Measurements from ENCODE around the gene HDAC1. TPM values are rescaled to one million over a fixed set of nuclear protein-coding genes. Genes with fewer than 3 reads are reported as not detected.

Gene HDAC1
- total RNA-seq, 2 experiments from 2014 or later = 136 to 139 TPM

DNA sequence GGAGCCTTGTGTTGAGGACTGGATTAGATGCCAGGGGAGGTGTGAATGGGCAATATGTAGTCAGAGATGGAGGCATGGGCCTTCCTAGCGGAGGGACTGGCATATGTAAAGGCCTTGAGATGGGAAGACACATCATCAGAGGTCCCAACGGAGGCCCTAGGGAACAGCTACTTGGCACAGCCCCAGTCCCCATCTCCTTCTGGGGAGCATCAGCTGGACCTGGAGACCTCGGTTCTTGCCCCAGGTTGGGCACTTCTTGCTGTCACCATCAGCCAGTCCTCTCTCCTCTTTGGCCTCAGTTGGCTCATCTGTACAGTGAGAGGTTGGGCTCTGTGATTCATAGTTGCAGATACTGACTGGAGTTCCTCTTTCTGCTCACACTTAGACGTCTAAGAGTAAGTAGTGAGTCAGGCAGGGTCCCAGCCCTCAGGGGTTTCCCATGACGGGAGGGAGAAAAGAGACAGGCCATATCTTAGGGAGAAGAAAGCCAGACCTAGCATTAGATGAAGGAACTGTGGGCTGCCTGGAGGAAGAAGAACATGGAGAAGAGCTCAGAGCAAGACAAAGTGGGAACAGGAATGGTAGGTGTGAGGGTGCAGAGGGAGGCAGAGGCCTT, 47.6 kb downstream of the HDAC1 start:
- peak; percentile 75 for DNase-seq
- no peaks in the 10 kb centered on the region for H3K27me3 Mint-ChIP-seq
- peaks cover 39% of the 10 kb centered on the region for H3K4me1 Mint-ChIP-seq (ENCODE audit: low read depth)
- no peaks in the 10 kb centered on the region for H3K36me3 Mint-ChIP-seq
- no peaks in the 10 kb centered on the region for H3K9me3 Mint-ChIP-seq
- H3K4me3 Mint-ChIP-seq = no peak overlapping the region
- POLR2A ChIA-PET = interaction anchor here (1.0 kb wide), 1 partner anchor 11 kb away, joined by 3 read pairs; no protein-coding TSS in a partner anchor
- H3K27ac Mint-ChIP-seq = no peak overlapping the region
- CTCF ChIA-PET = no interaction called here
- intact Hi-C loops (cut with micrococcal nuclease) = loop anchor here (1.0 to 5.0 kb wide), 6 partner anchors 12 to 402 kb away; partner anchors contain the start of genes BSDC1, HDAC1, PTP4A2 and RBBP4

DNA sequence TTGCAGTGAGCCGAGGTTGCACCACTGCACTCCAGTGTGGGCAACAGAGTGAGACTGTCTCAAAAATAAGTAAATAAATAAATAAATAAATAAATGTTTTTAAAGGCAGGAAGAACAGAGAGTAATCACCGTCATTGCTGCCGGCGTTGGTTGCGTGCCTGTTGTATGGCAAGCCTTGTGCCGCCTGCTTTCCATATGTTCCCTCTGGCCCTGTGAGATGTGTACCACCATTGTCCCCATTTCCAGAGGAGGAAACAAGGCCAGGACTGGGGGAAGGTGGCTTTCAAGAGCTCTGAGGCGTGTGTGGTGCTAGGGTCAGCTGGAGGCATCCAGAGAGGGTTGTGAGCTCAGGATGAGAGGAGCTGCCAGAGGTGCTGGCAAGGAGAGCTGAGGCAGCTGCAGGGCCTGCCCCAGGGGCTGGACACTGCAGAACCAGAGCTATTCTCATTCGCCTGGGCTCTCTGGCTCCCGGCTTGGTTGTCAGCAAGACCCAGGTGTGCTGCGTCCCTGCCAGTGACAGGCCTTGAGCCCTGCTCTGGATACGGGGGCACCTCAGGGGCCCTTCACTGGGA, 49.4 kb downstream of the HDAC1 start:
- ChIA-PET POLR2A (no interaction called here), CTCF (interaction anchor here (0.7 kb wide), 1 partner anchor 126 kb away, joined by 3 read pairs; no protein-coding TSS in a partner anchor)
- intact Hi-C loops (cut with micrococcal nuclease) = no loop called here
- Mint-ChIP-seq H3K27ac (no peak overlapping the region), H3K9me3 (no peaks in the 10 kb centered on the region), H3K27me3 (no peaks in the 10 kb centered on the region), H3K36me3 (no peaks in the 10 kb centered on the region), H3K4me1 (ENCODE audit: low read depth) (peaks cover 48% of the 10 kb centered on the region), H3K4me3 (no peak overlapping the region)
- DNase-seq = no peak

DNA sequence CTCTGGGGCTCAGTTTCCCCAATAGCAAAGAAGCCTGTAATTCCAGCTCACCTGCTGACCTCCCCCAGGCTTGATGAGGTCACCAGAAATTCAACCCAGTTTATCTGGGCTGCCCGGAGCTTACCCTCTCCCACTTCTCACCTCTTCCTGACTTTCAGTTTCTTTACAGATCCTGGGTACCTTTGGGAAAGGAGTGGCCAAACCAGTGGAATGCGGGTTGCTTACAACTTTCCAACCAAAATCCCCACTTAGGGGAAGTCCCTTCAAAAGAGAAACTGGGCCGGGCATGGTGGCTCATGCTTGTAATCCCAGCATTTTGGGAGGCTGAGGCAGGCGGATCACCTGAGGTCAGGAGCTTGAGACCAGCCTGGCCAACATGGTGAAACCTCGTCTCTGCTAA, 50.1 kb downstream of the HDAC1 start:
- H3K9me3 Mint-ChIP-seq = no peaks in the 10 kb centered on the region
- DNase-seq = no peak
- ChIA-PET POLR2A (no interaction called here), CTCF (interaction anchor here (0.7 to 1.4 kb wide), 2 partner anchors 13 to 127 kb away, joined by 3 read pairs; no protein-coding TSS in a partner anchor)
- H3K36me3 Mint-ChIP-seq = no peaks in the 10 kb centered on the region
- H3K27me3 Mint-ChIP-seq = no peaks in the 10 kb centered on the region
- peaks cover 48% of the 10 kb centered on the region for H3K4me1 Mint-ChIP-seq (ENCODE audit: low read depth)
- no peak overlapping the region for H3K27ac Mint-ChIP-seq
- intact Hi-C loops (cut with micrococcal nuclease) = no loop called here
- H3K4me3 Mint-ChIP-seq = no peak overlapping the region

DNA sequence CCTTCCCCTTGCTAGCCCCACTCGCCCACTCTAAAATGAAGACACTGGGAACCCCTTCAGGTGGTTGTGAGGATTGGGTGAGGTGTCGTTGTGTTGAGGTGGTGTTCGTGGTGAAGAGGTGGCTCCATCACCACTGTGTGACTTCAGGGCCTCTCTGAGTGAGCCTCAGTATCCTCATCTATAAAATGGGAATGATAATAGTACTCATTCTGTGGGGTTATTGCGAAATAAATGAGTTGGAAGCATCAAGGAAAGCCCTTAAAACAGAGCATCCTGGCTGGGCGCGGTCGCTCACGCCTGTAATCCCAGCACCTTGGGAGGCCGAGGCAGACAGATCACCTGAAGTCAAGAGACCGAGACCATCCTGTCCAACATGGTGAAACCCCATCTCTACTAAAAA, 50.8 kb downstream of the HDAC1 start:
- ChIA-PET CTCF (interaction anchor here (1.4 kb wide), 1 partner anchor 13 kb away, joined by 3 read pairs; no protein-coding TSS in a partner anchor), POLR2A (no interaction called here)
- peaks cover 40% of the 10 kb centered on the region for H3K4me1 Mint-ChIP-seq (ENCODE audit: low read depth)
- H3K36me3 Mint-ChIP-seq = no peaks in the 10 kb centered on the region
- no peak overlapping the region for H3K27ac Mint-ChIP-seq
- DNase-seq = no peak
- H3K27me3 Mint-ChIP-seq = no peaks in the 10 kb centered on the region
- no peak overlapping the region for H3K4me3 Mint-ChIP-seq
- intact Hi-C loops (cut with micrococcal nuclease) = no loop called here
- no peaks in the 10 kb centered on the region for H3K9me3 Mint-ChIP-seq

DNA sequence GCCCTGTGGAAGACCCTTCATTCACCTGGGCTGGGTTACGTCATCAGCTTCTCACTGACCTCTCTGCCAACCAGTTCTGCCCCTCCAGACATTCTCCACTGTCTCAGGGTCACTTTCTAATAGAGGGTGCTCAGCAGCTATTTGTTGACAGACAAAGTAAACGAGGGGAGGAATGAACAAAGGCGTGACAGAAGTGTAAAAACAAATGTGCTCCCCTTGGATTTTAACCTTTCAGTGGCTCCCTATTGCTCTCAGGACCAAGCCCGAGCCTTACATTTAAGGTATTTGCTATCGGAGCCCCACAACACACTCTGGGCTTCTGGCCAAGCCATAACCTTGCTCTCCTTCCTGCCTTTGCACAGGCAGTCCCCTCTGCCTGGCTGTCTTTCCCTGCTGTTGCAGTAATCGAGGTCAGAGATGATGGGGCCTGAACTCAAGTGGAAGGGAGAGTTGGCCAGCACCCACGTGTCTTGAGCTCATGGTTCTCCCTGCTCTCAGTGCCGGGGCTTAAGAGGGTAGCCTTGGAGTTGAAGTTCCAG, 53.5 kb downstream of the HDAC1 start:
- Mint-ChIP-seq H3K4me3 (no peak overlapping the region), H3K27me3 (no peaks in the 10 kb centered on the region), H3K9me3 (peaks cover under 1% of the 10 kb centered on the region), H3K27ac (no peak overlapping the region), H3K4me1 (ENCODE audit: low read depth) (peaks cover 41% of the 10 kb centered on the region), H3K36me3 (no peaks in the 10 kb centered on the region)
- intact Hi-C loops (cut with micrococcal nuclease) = no loop called here
- DNase-seq = no peak
- POLR2A ChIA-PET = interaction anchor here (0.7 to 0.9 kb wide), 2 partner anchors 54 to 331 kb away, joined by 3 to 9 read pairs; partner anchors contain the start of gene HDAC1
- CTCF ChIA-PET = interaction anchor here (1.1 to 1.7 kb wide), 2 partner anchors 56 to 129 kb away, joined by 3 to 6 read pairs; no protein-coding TSS in a partner anchor

DNA sequence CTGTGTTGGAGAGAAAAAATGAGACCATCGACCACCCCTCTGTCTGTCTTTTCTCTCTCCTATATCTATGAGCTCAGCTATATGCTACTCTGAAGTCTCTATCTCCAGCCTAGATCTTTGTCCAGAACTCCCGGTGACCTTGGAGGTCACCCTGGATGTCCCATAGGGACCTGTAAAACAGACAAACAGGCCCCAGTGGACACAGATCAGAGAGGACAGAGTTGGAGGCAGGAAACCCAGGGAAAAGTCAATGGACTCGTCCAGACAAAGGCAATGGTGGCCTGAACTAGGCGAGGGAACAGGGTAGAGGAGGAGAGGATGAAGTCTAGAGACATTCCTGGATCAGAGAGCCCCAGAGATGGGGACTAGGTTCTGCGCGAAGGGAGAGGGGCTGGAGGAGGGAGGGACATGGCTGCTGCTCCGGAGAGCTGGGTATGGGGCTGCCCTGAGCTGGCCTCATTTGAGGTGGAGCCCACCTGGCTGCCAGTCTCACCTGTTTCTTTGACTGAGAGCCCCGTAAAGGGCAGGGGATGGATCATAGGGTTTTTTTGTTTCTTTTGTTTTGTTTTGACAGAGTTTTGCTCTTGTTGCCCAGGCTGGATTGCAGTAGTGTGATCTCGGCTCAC, 54.8 kb downstream of the HDAC1 start:
- no peak overlapping the region for H3K27ac Mint-ChIP-seq
- H3K9me3 Mint-ChIP-seq = peaks cover 4% of the 10 kb centered on the region
- no peaks in the 10 kb centered on the region for H3K36me3 Mint-ChIP-seq
- ChIA-PET POLR2A (interaction anchor here (1.7 kb wide), 1 partner anchor 11 kb away, joined by 5 read pairs; the partner anchor contains the start of gene MARCKSL1), CTCF (interaction anchor here (0.8 to 1.7 kb wide), 2 partner anchors 9 to 11 kb away, joined by 3 to 5 read pairs; partner anchors contain the start of gene MARCKSL1)
- intact Hi-C loops (cut with micrococcal nuclease) = no loop called here
- peaks cover 49% of the 10 kb centered on the region for H3K4me1 Mint-ChIP-seq (ENCODE audit: low read depth)
- no peak for DNase-seq
- H3K27me3 Mint-ChIP-seq = no peaks in the 10 kb centered on the region
- H3K4me3 Mint-ChIP-seq = no peak overlapping the region

DNA sequence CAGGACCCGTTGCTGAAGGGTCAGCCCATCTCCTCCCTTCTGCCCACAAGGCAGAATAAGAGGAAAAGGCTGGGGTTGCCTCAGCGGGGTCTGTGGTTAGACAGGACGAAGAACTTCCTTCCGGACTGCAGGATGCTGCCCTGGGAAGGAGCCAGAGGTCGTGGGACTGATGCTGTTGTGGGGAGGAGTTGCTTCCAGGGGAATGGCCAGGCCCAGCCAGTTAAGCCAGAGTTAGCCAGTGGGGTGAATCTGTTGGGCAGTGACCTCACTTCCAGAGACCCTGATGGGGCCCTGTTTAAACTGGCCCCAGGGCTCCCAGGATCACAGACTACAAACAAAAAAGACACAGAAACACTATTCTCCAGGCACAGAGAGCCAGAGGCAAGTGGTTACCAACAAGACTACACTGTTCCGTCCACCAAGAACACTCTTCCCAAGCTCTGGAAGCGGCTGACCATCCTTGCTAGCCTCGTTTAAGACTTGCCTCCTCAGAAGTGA, 57.4 kb downstream of the HDAC1 start:
- no peak overlapping the region for H3K4me3 Mint-ChIP-seq
- peaks cover 4% of the 10 kb centered on the region for H3K9me3 Mint-ChIP-seq
- H3K4me1 Mint-ChIP-seq (ENCODE audit: low read depth) = peaks cover 51% of the 10 kb centered on the region
- H3K27me3 Mint-ChIP-seq = no peaks in the 10 kb centered on the region
- ChIA-PET CTCF (interaction anchor here (0.6 to 1.8 kb wide), 2 partner anchors 133 to 240 kb away, joined by 3 read pairs; no protein-coding TSS in a partner anchor), POLR2A (no interaction called here)
- no peaks in the 10 kb centered on the region for H3K36me3 Mint-ChIP-seq
- no peak for DNase-seq
- H3K27ac Mint-ChIP-seq = peak overlapping the region; percentile 60
- intact Hi-C loops (cut with micrococcal nuclease) = no loop called here

DNA sequence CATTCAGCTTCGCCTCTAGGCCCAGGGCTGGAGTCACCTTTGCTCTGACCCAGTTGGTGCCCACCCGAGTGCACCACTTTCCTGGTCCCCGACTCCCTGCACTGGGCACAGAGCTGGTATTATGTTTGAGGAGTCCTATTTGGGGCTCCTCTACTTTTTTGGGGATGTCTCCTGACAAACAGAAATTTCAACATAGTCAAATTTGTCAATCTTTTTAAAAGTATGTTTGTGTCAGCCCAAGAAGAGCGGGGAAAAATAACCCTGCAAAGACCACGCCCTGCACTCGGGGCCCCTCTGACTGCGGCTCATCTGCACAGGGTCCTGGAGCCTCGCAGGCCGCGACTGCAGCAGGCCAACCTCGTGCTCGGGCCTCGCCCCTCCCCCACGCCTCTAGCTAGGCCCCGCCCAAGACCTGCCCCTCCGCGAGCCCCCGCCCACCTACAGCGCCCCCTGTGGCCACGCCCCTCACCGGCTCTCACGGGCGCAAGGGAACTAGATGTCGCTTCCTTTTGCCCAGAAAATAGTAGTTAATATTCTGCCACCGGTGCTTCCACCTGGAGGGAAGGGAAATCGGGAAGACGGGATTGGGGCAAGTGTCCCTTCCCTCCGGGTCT, 59.0 kb downstream of the HDAC1 start:
- H3K36me3 Mint-ChIP-seq = no peaks in the 10 kb centered on the region
- peaks cover 41% of the 10 kb centered on the region for H3K4me1 Mint-ChIP-seq (ENCODE audit: low read depth)
- ChIA-PET CTCF (interaction anchor here (0.8 to 3.3 kb wide), 5 partner anchors 13 to 135 kb away, joined by 3 to 18 read pairs (median 3); partner anchors contain the start of gene BSDC1), POLR2A (interaction anchor here (1.1 to 1.7 kb wide), 3 partner anchors 11 to 44 kb away, joined by 3 to 9 read pairs (median 3); partner anchors contain the start of genes BSDC1 and MARCKSL1)
- peak overlapping the region; percentile 81 for H3K27ac Mint-ChIP-seq
- DNase-seq = no peak
- H3K4me3 Mint-ChIP-seq = peak overlapping the region; percentile 79
- peaks cover 4% of the 10 kb centered on the region for H3K9me3 Mint-ChIP-seq
- no peaks in the 10 kb centered on the region for H3K27me3 Mint-ChIP-seq
- intact Hi-C loops (cut with micrococcal nuclease) = loop anchor here (1.0 kb wide), 2 partner anchors 12 to 243 kb away; partner anchors contain the start of gene KPNA6

DNA sequence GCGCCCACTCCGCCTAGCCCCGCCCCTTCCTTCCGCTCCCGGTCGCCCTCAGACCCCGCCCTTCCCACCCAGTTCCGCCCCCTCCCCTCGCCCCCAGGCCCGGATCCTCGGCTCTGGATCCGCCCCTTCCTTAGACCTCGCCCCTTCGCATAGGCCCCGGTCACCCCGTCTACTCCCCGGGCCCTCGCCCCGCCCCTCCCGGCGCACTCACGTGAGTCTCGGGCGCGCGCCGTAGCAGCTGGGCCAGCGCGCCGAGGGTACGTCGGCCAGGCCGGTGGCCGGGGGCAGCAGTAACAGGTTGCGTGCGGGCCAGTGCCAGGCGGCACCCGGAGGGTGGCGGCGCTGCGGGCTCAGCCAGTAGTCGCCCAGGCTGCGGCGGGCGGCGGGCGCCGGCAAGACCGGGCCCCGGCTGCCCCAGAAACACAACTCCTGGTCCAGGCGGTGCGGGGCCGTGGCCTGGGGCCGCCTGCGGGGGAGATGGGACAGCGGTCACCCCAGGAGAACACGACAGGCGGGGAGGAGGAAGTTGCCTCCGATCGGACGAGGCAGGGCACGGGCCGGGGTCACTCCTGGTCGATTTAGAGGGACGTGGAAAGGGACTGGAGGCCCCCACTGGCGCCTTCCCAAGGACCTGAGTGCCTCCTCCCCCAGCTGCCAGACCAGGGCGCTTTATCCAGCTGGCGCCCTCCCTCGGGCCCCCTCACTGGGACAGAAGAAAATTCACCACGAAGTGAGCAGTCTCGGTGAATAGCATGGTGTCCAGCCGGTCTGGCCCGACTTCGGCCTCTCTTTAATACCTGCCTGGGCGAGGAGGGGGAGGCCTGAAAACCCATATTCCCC, 59.7 kb downstream of the HDAC1 start:
- peaks cover 34% of the 10 kb centered on the region for H3K4me1 Mint-ChIP-seq (ENCODE audit: low read depth)
- DNase-seq = peak; percentile 95
- no peaks in the 10 kb centered on the region for H3K27me3 Mint-ChIP-seq
- peaks cover 4% of the 10 kb centered on the region for H3K9me3 Mint-ChIP-seq
- POLR2A ChIA-PET = interaction anchor here (0.9 to 2.4 kb wide), 6 partner anchors 12 to 43 kb away, joined by 3 to 9 read pairs (median 4); partner anchors contain the start of genes BSDC1 and MARCKSL1
- CTCF ChIA-PET = interaction anchor here (0.8 to 3.3 kb wide), 7 partner anchors 14 to 136 kb away, joined by 3 to 18 read pairs (median 4); partner anchors contain the start of genes BSDC1 and MARCKSL1
- H3K36me3 Mint-ChIP-seq = no peaks in the 10 kb centered on the region
- H3K27ac Mint-ChIP-seq = peak overlapping the region; percentile 81
- H3K4me3 Mint-ChIP-seq = peak overlapping the region; percentile 79
- intact Hi-C loops (cut with micrococcal nuclease) = loop anchor here (1.0 kb wide), 2 partner anchors 12 to 243 kb away; partner anchors contain the start of gene KPNA6

DNA sequence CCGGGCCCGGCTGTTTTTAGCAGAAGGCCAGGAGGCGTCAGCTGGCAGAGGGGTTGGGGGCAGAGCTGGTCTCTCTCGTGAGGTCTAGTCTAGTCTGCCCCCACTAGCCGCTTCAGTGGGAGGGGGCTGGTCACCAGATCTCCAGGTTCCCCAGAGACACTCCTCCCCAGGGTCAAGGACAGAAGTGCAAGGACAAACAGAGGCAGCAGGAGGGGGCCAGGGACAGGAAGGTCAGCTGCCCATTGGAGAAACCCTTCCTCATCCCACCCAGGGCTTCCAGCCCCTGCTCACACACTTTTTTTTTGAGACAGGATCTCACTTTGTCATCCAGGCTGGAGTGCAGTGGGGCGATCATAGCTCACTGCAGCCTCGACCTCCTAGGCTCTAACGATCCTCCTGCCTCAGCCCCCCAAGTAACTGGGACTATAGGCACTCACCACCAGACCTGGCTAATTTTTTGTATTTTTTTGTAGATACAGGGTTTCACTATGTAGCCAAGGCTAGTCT, 60.4 kb downstream of the HDAC1 start:
- Mint-ChIP-seq H3K27ac (no peak overlapping the region), H3K4me1 (ENCODE audit: low read depth) (peaks cover 34% of the 10 kb centered on the region), H3K9me3 (peaks cover 4% of the 10 kb centered on the region), H3K36me3 (no peaks in the 10 kb centered on the region), H3K27me3 (no peaks in the 10 kb centered on the region), H3K4me3 (peak overlapping the region; percentile 54)
- CTCF ChIA-PET = interaction anchor here (1.0 to 3.3 kb wide), 4 partner anchors 16 to 137 kb away, joined by 4 to 18 read pairs (median 7); partner anchors contain the start of gene MARCKSL1
- intact Hi-C loops (cut with micrococcal nuclease) = no loop called here
- POLR2A ChIA-PET = interaction anchor here (0.9 to 2.4 kb wide), 4 partner anchors 16 to 299 kb away, joined by 3 to 9 read pairs (median 4); partner anchors contain the start of genes BSDC1, MARCKSL1 and RBBP4
- DNase-seq = no peak
